Colonic mucosa (tissue), 4 donors: ENCODE measurements around the gene CHN2. TPM values are rescaled to one million over a fixed set of nuclear protein-coding genes. Genes with fewer than 3 reads are reported as not detected.

ENCODE experiments used
- DNase-seq: peaks from one replicate; pipeline ENCODE4 v3.0.0-alpha.2; 2020
- H3K27ac ChIP-seq: fragments of 200-600 bp; one replicate; pipeline ENCODE4 v1.8.0; 2021
- H3K27me3 ChIP-seq: fragments of 200-600 bp; one replicate; pipeline ENCODE4 v1.8.0; 2021
- H3K36me3 ChIP-seq: fragments of 200-600 bp; one replicate; pipeline ENCODE4 v1.8.0; 2021
- H3K4me1 ChIP-seq: fragments of 200-600 bp; one replicate; pipeline ENCODE4 v1.8.0; 2021; ENCODE audit warnings: mild to moderate bottlenecking
- H3K4me3 ChIP-seq: fragments of 200-600 bp; one replicate; pipeline ENCODE4 v1.8.0; 2021
- H3K9ac ChIP-seq, 2 donors: one replicate each; pipeline ENCODE4 v1.7.0; 2013; ENCODE audit warnings: control low read depth in 2 of 2, low read depth in 2 of 2, low read length in 2 of 2
- H3K9me3 ChIP-seq: fragments of 200-600 bp; one replicate; pipeline ENCODE4 v1.8.0; 2021
- CTCF ChIP-seq: fragments of 200-600 bp; IDR thresholded peaks from one replicate; pipeline ENCODE4 v1.8.0; 2022; ENCODE audit warnings: antibody characterized with exemption, mild to moderate bottlenecking
- intact Hi-C: fragments of 100-400 bp; cut with DNase I; formaldehyde crosslinking; loops from one replicate; pipeline ENCODE4 v1.14.1; 2022
- total RNA-seq, 2 donors: library from RNA; stranded (reverse); fragmentation: NEBNext Ultra II Directional in 1 of 2; extraction: Animal tissue kit (Norgen Biotek cat#: 25700) in 1 of 2; gene quantifications; one replicate each; pipeline ENCODE4 v1.2.1, GENCODE V29; 2021
- donor health status: healthy.
- donor health status: DM: no; HTN: no; CAD: no.
- donor health status: DM: no; HTN: no; CAD: no.

The CHN2 gene
- total RNA-seq, 2 donors from 2014 or later = 12.8 to 19.8 TPM

- no peaks in the 10 kb centered on the region for H3K4me1 ChIP-seq
- no peak overlapping the region for H3K9ac ChIP-seq
- H3K27me3 ChIP-seq = no peaks in the 10 kb centered on the region
- no peak for DNase-seq
- TF ChIP-seq CTCF = no peak
- no peak overlapping the region for H3K27ac ChIP-seq
- no peak overlapping the region for H3K4me3 ChIP-seq
- H3K36me3 ChIP-seq = no peaks in the 10 kb centered on the region
- intact Hi-C loops = no loop called here
- no peaks in the 10 kb centered on the region for H3K9me3 ChIP-seq
Measured at GRCh38 chr7:29304756-29305155, 110.2 kb downstream of the CHN2 start.

GRCh38 chr7:29306319-29306991 is 111.9 kb downstream of the CHN2 start:
- DNase-seq = no peak
- Histone ChIP-seq H3K36me3 (no peaks in the 10 kb centered on the region), H3K27me3 (no peaks in the 10 kb centered on the region), H3K9me3 (no peaks in the 10 kb centered on the region), H3K4me1 (no peaks in the 10 kb centered on the region), H3K4me3 (no peak overlapping the region), H3K27ac (no peak overlapping the region), H3K9ac (no peak overlapping the region)
- intact Hi-C loops = no loop called here
- no peak for TF ChIP-seq CTCF

GRCh38 chr7:29308424-29308823 is 113.8 kb downstream of the CHN2 start:
- intact Hi-C loops = no loop called here
- TF ChIP-seq CTCF = no peak
- Histone ChIP-seq H3K27me3 (no peaks in the 10 kb centered on the region), H3K9ac (no peak overlapping the region), H3K36me3 (no peaks in the 10 kb centered on the region), H3K4me1 (no peaks in the 10 kb centered on the region), H3K27ac (no peak overlapping the region), H3K9me3 (no peaks in the 10 kb centered on the region), H3K4me3 (no peak overlapping the region)
- DNase-seq = no peak

- Histone ChIP-seq H3K27ac (no peak overlapping the region), H3K9me3 (no peaks in the 10 kb centered on the region), H3K36me3 (no peaks in the 10 kb centered on the region), H3K4me3 (no peak overlapping the region), H3K9ac (no peak overlapping the region), H3K4me1 (no peaks in the 10 kb centered on the region), H3K27me3 (no peaks in the 10 kb centered on the region)
- DNase-seq = no peak
- intact Hi-C loops = no loop called here
- no peak for TF ChIP-seq CTCF
Measured at GRCh38 chr7:29309041-29309854, 114.7 kb downstream of the CHN2 start.

- intact Hi-C loops = no loop called here
- Histone ChIP-seq H3K9me3 (no peaks in the 10 kb centered on the region), H3K9ac (no peak overlapping the region), H3K4me1 (no peaks in the 10 kb centered on the region), H3K27me3 (no peaks in the 10 kb centered on the region), H3K27ac (no peak overlapping the region), H3K36me3 (no peaks in the 10 kb centered on the region), H3K4me3 (no peak overlapping the region)
- no peak for DNase-seq
- TF ChIP-seq CTCF = no peak
Measured at GRCh38 chr7:29310625-29311024, 116.0 kb downstream of the CHN2 start.
